ENCODE measurements around the gene MRPS27.

The MRPS27 gene

DNA sequence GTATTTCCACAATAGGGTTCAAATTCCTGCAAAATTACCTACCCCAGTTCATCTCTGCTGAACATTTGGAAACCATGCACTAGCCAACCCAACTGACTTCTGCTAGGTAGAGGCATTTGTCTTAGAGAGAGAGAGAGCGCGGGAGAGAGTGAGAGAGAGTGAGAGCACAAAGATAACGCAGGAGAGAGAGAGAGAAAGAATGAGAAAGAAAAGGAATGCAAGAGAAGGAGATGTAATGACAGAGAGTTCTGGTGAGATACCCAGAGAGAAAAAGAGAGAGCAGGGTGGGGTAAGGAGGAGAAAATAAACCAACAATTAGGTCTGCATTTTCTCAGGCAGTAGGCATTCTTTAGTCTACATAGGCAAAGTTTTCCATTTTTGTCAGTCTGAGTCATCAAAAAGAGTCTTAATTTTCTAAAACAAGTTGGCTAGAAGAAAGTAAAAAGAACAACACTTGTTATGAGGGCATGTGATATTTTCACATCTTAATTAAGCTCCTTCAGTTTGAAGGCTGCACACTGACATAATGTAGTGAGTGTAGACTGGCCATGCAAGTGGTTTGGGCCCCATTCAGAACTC is 114.5 kb downstream of the MRPS27 start:
- no peak for DNase-seq (ENCODE audit: low read depth, low spot score)

- no peak for DNase-seq (ENCODE audit: low read depth, low spot score)
Measured at GRCh38 chr5:72204946-72205345, 115.1 kb downstream of the MRPS27 start.

GRCh38 chr5:72203251-72203845 is 116.7 kb downstream of the MRPS27 start:
- no peak for DNase-seq (ENCODE audit: low read depth, low spot score)

- DNase-seq (ENCODE audit: low read depth, low spot score), result no peak
Measured at GRCh38 chr5:72202331-72202825, 117.7 kb downstream of the MRPS27 start.

- DNase-seq (ENCODE audit: low read depth, low spot score), result no peak
Measured at GRCh38 chr5:72199681-72200080, 120.4 kb downstream of the MRPS27 start.

GRCh38 chr5:72197393-72197792 is 122.6 kb downstream of the MRPS27 start:
- no peak for DNase-seq (ENCODE audit: low read depth, low spot score)

DNA sequence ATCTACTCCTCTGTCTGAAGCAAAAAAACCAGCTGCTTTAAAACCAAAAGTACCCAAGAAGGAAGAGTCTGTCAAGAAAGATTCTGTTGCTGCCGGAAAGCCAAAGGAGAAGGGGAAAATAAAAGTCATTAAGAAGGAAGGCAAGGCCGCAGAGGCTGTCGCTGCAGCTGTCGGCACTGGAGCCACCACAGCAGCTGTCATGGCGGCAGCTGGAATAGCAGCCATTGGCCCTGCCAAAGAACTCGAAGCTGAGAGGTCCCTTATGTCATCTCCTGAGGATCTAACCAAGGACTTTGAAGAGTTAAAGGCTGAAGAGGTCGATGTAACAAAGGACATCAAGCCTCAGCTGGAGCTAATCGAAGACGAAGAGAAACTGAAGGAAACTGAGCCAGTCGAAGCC is 124.5 kb downstream of the MRPS27 start:
- DNase-seq (ENCODE audit: low read depth, low spot score), result no peak

DNA sequence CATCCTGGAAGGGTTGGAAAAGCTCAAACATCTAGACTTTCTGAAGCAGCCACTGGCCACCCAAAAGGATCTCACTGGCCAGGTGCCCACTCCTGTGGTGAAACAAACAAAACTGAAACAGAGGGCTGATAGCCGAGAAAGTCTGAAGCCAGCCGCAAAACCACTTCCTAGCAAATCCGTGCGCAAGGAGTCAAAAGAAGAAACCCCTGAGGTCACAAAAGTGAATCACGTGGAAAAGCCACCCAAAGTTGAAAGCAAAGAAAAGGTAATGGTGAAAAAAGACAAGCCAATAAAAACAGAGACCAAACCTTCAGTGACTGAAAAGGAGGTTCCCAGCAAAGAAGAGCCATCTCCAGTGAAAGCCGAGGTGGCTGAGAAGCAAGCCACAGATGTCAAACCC is 125.2 kb downstream of the MRPS27 start:
- DNase-seq (ENCODE audit: low read depth, low spot score), result no peak

GRCh38 chr5:72191404-72191803 is 128.6 kb downstream of the MRPS27 start:
- no peak for DNase-seq (ENCODE audit: low read depth, low spot score)

GRCh38 chr5:72189146-72189545 is 130.9 kb downstream of the MRPS27 start:
- DNase-seq (ENCODE audit: low read depth, low spot score), result no peak

DNA sequence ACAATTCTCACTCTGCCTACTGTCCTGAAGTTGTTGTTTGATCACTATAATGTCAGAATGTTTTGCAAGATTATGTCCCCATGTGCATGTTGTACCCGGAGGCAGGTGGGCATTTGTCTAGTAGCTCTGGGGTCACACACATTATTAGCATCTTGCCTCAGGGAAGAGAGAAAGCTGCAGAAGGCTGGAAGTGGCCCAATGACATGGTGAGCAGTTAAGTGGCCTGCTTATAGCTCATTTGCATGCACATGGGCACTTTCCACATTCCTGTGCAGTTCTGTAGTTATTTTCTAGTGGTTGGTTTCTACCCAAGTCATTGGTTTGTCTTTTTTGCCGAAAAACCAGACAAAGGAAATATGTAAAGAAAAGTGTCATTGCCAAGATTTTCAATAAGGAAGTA is 131.9 kb downstream of the MRPS27 start:
- no peak for DNase-seq (ENCODE audit: low read depth, low spot score)

DNA sequence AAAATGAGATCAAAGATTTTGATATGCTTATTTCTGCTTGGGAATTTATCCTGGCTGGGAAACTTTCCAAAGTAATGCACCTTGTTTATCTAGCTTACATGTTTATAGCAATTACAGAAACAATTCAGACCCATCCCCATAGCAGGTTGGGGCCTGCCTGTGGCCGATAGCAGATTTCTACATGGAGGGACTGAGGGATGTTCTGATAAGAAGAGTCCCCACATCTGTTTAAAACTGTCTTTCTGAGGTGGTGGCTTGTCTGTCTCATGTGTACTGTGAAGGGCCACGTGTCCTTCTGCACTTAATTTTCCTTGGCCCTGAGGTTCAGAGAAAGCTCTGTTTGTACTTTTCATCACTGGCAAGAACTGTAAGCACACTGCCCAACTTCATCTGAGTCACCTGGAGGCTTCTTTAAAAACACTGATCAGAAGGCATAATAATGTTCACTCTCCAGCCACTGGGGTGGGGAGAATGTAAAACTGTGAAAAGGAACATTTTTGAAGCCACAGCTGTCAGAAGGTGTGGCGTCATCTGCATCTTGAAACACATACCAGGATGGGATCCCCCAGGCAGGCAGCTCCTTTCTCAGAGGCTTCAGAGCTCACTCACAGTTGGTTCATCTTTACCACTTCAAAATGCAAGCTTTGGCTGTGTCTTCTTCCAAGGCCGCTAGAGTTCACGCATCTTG is 132.5 kb downstream of the MRPS27 start:
- no peak for DNase-seq (ENCODE audit: low read depth, low spot score)

GRCh38 chr5:72185496-72186329 is 134.3 kb downstream of the MRPS27 start:
- no peak for DNase-seq (ENCODE audit: low read depth, low spot score)

GRCh38 chr5:72184408-72184807 is 135.6 kb downstream of the MRPS27 start:
- DNase-seq (ENCODE audit: low read depth, low spot score), result no peak

GRCh38 chr5:72183101-72183520 is 136.9 kb downstream of the MRPS27 start:
- no peak for DNase-seq (ENCODE audit: low read depth, low spot score)

GRCh38 chr5:72182686-72183085 is 137.4 kb downstream of the MRPS27 start:
- DNase-seq (ENCODE audit: low read depth, low spot score), result no peak

GRCh38 chr5:72180925-72181324 is 139.1 kb downstream of the MRPS27 start:
- no peak for DNase-seq (ENCODE audit: low read depth, low spot score)

DNA sequence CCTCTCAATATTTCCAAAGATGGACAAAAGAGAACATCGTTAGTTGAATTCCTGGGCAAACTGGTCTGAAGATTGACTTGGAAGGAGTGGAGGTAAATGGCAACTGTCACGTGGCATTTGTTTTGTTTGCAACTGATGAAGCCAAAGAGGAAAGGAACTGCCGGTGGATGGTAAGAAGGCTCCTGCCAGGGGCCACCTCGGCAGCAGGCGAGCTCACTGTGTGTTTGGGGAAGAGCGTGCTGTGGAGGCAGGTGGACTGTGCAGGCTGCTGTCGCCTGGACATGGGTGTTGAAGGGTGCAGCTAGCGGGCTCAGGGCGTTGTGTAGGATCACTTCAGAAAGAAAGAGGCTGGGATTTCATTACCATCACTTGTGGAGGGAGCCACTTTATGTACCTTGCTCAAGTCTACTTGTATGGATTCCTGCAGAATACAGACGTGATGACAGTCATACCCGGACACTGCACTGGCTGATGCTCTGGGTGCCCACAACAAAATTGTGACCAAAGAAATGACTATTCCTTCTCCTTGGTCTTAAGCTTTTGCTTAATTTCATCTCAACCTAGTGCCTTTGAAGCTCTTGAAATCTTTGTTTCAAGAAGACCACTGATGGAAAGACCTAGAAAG is 140.1 kb downstream of the MRPS27 start:
- no peak for DNase-seq (ENCODE audit: low read depth, low spot score)

GRCh38 chr5:72179028-72179815 is 140.8 kb downstream of the MRPS27 start:
- DNase-seq (ENCODE audit: low read depth, low spot score), result no peak

GRCh38 chr5:72177538-72177937 is 142.5 kb downstream of the MRPS27 start:
- DNase-seq (ENCODE audit: low read depth, low spot score), result no peak

DNA sequence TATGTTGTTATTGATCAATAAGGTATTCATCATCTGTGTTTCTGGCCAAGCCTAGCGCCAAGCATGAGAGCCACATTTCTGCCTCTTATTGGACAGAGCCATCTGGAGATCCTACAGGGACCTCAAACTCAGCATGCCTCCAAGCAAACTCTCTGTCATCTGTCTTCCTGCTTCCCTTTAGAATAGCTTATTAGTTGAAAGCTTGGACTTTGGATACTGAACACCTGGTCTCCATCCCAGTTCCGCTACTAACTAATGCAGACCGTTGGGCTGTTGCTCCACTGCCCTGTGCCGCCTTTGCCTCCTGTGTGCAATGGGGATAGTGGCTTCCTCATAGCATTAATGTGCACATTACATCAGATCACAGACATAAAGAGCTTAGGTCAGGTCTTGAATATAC is 147.3 kb downstream of the MRPS27 start:
- DNase-seq (ENCODE audit: low read depth, low spot score), result no peak

All from activated CD4-positive, CD25-positive, alpha-beta regulatory T cell treated with anti-CD3 and anti-CD28 coated beads, Interleukin-2, amount 50 U/mL, for 16 hours (primary cell).